ENCODE results near the gene FOXP1. TPM values are rescaled to one million over a fixed set of nuclear protein-coding genes. Genes with fewer than 3 reads are reported as not detected.
A peak's percentile ranks its signal among the peaks of the same experiment; 100 is the strongest.

The FOXP1 gene
- total and polyA plus RNA-seq, 9 of the 15 experiments (the other 6 are each of a cell fraction or from before 2014, with no cell fraction given): 7.7 to 34.5 (median 13.7) TPM

DNA sequence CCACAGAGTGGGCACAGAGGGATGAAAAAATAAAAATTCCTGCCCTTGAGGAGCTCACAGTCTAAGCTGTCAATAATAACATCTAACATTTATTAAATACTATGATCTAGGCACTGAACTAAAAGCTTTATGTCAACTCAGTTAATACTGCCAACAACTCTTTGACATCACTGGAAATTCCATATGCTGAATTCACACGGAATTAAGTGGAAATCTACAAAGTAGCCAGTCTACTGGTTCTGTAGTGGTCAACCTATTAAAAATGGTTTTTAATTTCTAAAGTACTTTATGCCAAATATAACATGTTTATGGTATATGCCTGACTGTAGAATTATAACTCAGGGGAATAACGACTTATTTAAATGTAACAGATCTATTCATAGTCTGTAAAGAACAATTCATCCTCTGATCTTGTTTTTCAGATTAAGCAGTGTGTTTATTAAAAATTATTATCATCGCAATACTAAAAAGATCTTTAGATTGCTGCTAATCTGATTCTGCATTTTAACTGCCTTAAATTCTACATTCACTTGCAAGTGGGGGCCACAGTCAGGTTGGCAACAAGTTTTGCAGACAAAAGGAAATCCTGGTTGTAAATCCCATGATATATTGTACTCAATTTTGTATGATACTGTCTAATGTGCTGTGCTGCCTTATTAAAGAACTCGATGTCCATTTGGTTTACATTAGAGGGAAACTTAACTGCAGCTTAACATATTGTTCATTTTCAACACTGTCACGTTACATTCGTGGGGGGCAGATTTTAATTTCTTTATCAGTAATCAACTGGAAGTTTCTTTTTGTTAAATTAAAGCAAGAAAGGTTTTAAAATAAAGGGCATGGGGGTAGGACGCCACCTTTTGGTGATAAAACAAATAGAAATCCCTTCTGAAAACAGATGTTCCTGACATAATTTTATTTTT, 2.6 kb upstream of the FOXP1 start (continued):
- TF ChIP-seq, protein P1, sequence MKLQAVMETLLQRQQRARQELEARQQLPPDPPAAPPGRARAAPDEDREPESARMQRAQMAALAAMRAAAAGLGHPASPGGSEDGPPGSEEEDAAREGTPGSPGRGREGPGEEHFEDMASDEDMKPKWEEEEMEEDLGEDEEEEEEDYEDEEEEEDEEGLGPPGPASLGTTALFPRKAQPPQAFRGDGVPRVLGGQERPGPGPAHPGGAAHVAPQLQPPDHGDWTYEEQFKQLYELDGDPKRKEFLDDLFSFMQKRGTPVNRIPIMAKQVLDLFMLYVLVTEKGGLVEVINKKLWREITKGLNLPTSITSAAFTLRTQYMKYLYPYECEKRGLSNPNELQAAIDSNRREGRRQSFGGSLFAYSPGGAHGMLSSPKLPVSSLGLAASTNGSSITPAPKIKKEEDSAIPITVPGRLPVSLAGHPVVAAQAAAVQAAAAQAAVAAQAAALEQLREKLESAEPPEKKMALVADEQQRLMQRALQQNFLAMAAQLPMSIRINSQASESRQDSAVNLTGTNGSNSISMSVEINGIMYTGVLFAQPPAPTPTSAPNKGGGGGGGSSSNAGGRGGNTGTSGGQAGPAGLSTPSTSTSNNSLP (IDR thresholded peaks at IDR 0.05; ENCODE audit: borderline replicate concordance, low read depth, low read length): peak; percentile 57; the same call in 1 of the 2 replicates
- TF ChIP-seq, protein P2, sequence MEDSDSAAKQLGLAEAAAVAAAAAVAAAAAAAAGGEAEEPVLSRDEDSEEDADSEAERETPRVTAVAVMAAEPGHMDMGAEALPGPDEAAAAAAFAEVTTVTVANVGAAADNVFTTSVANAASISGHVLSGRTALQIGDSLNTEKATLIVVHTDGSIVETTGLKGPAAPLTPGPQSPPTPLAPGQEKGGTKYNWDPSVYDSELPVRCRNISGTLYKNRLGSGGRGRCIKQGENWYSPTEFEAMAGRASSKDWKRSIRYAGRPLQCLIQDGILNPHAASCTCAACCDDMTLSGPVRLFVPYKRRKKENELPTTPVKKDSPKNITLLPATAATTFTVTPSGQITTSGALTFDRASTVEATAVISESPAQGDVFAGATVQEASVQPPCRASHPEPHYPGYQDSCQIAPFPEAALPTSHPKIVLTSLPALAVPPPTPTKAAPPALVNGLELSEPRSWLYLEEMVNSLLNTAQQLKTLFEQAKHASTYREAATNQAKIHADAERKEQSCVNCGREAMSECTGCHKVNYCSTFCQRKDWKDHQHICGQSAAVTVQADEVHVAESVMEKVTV (CRISPR knock-in tag; IDR thresholded peaks at IDR 0.05): 0 out of 2 replicates have a peak, but pooled peaks have one; percentile 21

DNA sequence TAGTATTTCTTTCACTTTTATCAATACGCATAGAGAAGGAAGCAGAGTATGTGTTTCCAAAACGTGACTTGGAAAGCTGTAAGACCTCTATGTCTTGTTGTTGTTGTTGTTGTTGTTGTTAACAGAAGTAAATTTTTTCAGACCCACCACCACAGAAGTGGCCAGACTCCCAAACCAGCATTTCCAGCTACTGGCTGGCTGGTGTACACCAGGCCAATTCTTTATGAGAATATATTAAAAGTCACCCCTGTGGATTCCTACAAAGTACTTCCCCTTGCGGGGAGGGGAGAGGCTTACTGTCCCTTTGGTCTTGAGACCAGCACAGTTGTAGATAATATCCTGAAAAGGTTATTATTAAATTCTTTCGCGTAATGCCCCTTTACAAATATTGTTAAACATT, 1.6 kb upstream of the FOXP1 start:
- H3K9me1 ChIP-seq (ENCODE audit: control insufficient read depth, insufficient read depth, low read length): no peaks in the 10 kb centered on the region
- FAIRE-seq: no peak
- no TSS peak for BruUV-seq (replicated peaks)
- peak; percentile 58 for ATAC-seq
- H3K4me3 ChIP-seq: peak overlapping the region; percentile 65; the same call in 1 of the 2 replicates
- intact Hi-C loops (cut with micrococcal nuclease) (loop anchor here (2.0 to 10.0 kb wide), 4 partner anchors 72 to 1033 kb away; no protein-coding TSS in a partner anchor), in situ Hi-C loops (cut with MboI) (loop anchor here (25.0 kb wide), 1 partner anchor 573 kb away; no protein-coding TSS in a partner anchor)
- H3K9me3 ChIP-seq (replicated peaks; ENCODE audit: control insufficient read depth, insufficient read depth, low read depth, low read length): no peaks in the 10 kb centered on the region
- H3K79me2 ChIP-seq (ENCODE audit: control insufficient read depth, insufficient read depth, low read length): peaks cover 34% of the 10 kb centered on the region
- POLR2A ChIA-PET: no interaction called here
- CTCF ChIA-PET (ENCODE audit: low intra/inter-chr PET ratio): interaction anchor here (0.7 kb wide), 1 partner anchor 685 kb away, joined by 3 read pairs; no protein-coding TSS in a partner anchor
- no peaks in the 10 kb centered on the region for H4K20me1 ChIP-seq (replicated peaks; ENCODE audit: control insufficient read depth, insufficient read depth, low read length)
- WGBS (ENCODE audit: insufficient coverage, low coverage, missing lambda C conversion rate): 3% methylated on average over 5 of the region's 5 CpGs
- H3K27me3 ChIP-seq (ENCODE audit: control insufficient read depth in 2 of 2, insufficient read depth in 2 of 2, low read length in 2 of 2): no peaks in the 10 kb centered on the region
- H3K4me1 ChIP-seq (replicated peaks in 1 of 2; ENCODE audit: control insufficient read depth in 2 of 2, insufficient read depth in 2 of 2, low read length in 2 of 2): peaks cover 4 to 27% of the 10 kb centered on the region in 2 experiments; a peak in 3 of 5 replicates
- DNase-seq (ENCODE audit: extremely low read depth in 1 of 4, low spot score in 3 of 4): peak; percentile 7 to 49 (median 16)
- peak overlapping the region; percentile 70 for H2AFZ ChIP-seq (ENCODE audit: low read depth, low read length)
- peak overlapping the region; percentile 85 for H3K4me2 ChIP-seq (ENCODE audit: insufficient read depth, low read length)
- no peak for TF ChIP-seq ZNF766 (CRISPR knock-in tag; conservative IDR thresholded peaks at IDR 0.05)
- TF ChIP-seq TAF9B (IDR thresholded peaks at IDR 0.05; ENCODE audit: partially characterized antibody): no peak
- TF ChIP-seq ZNF717 (CRISPR knock-in tag; IDR thresholded peaks at IDR 0.05): no peak
- TF ChIP-seq, protein P3, sequence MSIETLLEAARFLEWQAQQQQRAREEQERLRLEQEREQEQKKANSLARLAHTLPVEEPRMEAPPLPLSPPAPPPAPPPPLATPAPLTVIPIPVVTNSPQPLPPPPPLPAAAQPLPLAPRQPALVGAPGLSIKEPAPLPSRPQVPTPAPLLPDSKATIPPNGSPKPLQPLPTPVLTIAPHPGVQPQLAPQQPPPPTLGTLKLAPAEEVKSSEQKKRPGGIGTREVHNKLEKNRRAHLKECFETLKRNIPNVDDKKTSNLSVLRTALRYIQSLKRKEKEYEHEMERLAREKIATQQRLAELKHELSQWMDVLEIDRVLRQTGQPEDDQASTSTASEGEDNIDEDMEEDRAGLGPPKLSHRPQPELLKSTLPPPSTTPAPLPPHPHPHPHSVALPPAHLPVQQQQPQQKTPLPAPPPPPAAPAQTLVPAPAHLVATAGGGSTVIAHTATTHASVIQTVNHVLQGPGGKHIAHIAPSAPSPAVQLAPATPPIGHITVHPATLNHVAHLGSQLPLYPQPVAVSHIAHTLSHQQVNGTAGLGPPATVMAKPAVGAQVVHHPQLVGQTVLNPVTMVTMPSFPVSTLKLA (conservative IDR thresholded peaks at IDR 0.05): 0 out of 4 replicates have a peak, but pooled peaks of 1 of the 2 experiments have one; percentile 13
- 0 out of 2 replicates have a peak, but pooled peaks have one; percentile 15 for TF ChIP-seq MYNN (IDR thresholded peaks at IDR 0.05)
- TF ChIP-seq MYNN (CRISPR knock-in tag; IDR thresholded peaks at IDR 0.05): no peak
- no peak for TF ChIP-seq FOXA1 (IDR thresholded peaks at IDR 0.05; ENCODE audit: borderline replicate concordance)
- TF ChIP-seq GATAD2A (IDR thresholded peaks at IDR 0.05): no peak
- TF ChIP-seq NFE2L1 (tag; IDR thresholded peaks at IDR 0.05; ENCODE audit: borderline replicate concordance, low read depth): no peak
- TF ChIP-seq SMC3 (conservative IDR thresholded peaks at IDR 0.05; ENCODE audit: insufficient read depth, low read depth, low read length): no peak
- H3K36me3 ChIP-seq (ENCODE audit: control insufficient read depth, insufficient read depth, low read length): no peaks in the 10 kb centered on the region
- H3K27ac ChIP-seq (ENCODE audit: extremely low read depth, low read depth, low read length): peak overlapping the region; percentile 90; the same call in 2 of the 3 replicates
- peak overlapping the region in 1 of 2 experiments; percentile 75; a peak in 2 of 4 replicates for H3K9ac ChIP-seq (ENCODE audit: insufficient read depth in 1 of 2, low read depth in 2 of 2, low read length in 2 of 2)
